ENCODE data around the gene MRS2. TPM values are rescaled to one million over a fixed set of nuclear protein-coding genes. Genes with fewer than 3 reads are reported as not detected.

Gene MRS2
- total RNA-seq, 4 donors from 2014 or later = 23.1 to 37.8 (median 30.4) TPM

DNA sequence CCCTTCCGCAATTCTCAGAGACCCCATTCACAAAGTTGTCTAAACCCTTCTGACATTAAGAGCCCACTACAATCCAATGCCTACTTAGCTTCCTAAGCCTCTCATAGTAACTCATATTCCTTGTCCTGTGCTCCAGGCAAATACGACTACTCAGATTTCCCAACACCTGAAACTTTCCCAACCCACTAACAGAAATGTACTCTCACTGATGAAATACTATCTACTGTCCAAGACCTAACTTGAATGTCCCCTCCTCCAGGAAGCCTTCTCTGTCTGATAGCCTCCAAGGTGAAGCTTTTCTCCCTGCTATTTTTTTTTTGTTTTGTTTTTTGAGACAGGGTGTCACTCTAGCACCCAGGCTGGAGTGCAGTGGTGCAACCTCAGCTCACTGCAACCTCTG, 56.2 kb downstream of the MRS2 start:
- Histone ChIP-seq H3K27ac (no peak overlapping the region), H3K36me3 (no peaks in the 10 kb centered on the region)

GRCh38 chr6:24460966-24461365, 58.2 kb downstream of the MRS2 start:
- H3K4me3 ChIP-seq (replicated peaks in 1 of 3) = no peak overlapping the region
- 91 to 95% methylated on average over 4 of the region's 4 CpGs for WGBS, 2 donors
- intact Hi-C loops (cut with DNase I) = no loop called here
- TF ChIP-seq CTCF (IDR thresholded peaks at IDR 0.05) (no peak), POLR2A (IDR thresholded peaks at IDR 0.05) (no peak)
- H3K27ac ChIP-seq = no peak overlapping the region
- DNase-seq = no peak
- no peaks in the 10 kb centered on the region for H3K36me3 ChIP-seq
- H3K27me3 ChIP-seq = no peaks in the 10 kb centered on the region
- H3K4me1 ChIP-seq = no peaks in the 10 kb centered on the region
- H3K9me3 ChIP-seq = no peaks in the 10 kb centered on the region

More for the DNA sequence above, 56.2 kb downstream of the MRS2 start:
- intact Hi-C loops (cut with DNase I) = no loop called here
- TF ChIP-seq POLR2A (IDR thresholded peaks at IDR 0.05) (no peak), CTCF (IDR thresholded peaks at IDR 0.05) (no peak)
- Histone ChIP-seq H3K9me3 (no peaks in the 10 kb centered on the region), H3K27me3 (no peaks in the 10 kb centered on the region), H3K4me1 (no peaks in the 10 kb centered on the region), H3K4me3 (replicated peaks in 1 of 3) (no peak overlapping the region)
- 94 to 96% methylated on average over 2 of the region's 2 CpGs for WGBS, 2 donors
- DNase-seq = no peak

GRCh38 chr6:24464253-24465038, 61.7 kb downstream of the MRS2 start:
- no peaks in the 10 kb centered on the region for H3K27me3 ChIP-seq
- H3K4me3 ChIP-seq (replicated peaks in 1 of 3) = no peak overlapping the region
- intact Hi-C loops (cut with DNase I) = no loop called here
- TF ChIP-seq CTCF (IDR thresholded peaks at IDR 0.05) (no peak), POLR2A (IDR thresholded peaks at IDR 0.05) (no peak)
- 91 to 93% methylated on average over 9 to 11 of the region's 11 CpGs for WGBS, 2 donors
- no peak for DNase-seq
- H3K9me3 ChIP-seq = no peaks in the 10 kb centered on the region
- H3K4me1 ChIP-seq = no peaks in the 10 kb centered on the region
- no peak overlapping the region for H3K27ac ChIP-seq
- no peaks in the 10 kb centered on the region for H3K36me3 ChIP-seq

- intact Hi-C loops (cut with DNase I) = no loop called here
- TF ChIP-seq CTCF (IDR thresholded peaks at IDR 0.05) = no peak
- no peak for TF ChIP-seq POLR2A (IDR thresholded peaks at IDR 0.05)
- H3K4me1 ChIP-seq = no peaks in the 10 kb centered on the region
- H3K27ac ChIP-seq = no peak overlapping the region
- WGBS, 2 donors = 91% methylated on average over 7 of the region's 7 CpGs
- H3K9me3 ChIP-seq = no peaks in the 10 kb centered on the region
- H3K27me3 ChIP-seq = no peaks in the 10 kb centered on the region
- H3K36me3 ChIP-seq = no peaks in the 10 kb centered on the region
- DNase-seq = no peak
- H3K4me3 ChIP-seq (replicated peaks in 1 of 3) = no peak overlapping the region
Measured at GRCh38 chr6:24469811-24470210, 67.1 kb downstream of the MRS2 start.

DNA sequence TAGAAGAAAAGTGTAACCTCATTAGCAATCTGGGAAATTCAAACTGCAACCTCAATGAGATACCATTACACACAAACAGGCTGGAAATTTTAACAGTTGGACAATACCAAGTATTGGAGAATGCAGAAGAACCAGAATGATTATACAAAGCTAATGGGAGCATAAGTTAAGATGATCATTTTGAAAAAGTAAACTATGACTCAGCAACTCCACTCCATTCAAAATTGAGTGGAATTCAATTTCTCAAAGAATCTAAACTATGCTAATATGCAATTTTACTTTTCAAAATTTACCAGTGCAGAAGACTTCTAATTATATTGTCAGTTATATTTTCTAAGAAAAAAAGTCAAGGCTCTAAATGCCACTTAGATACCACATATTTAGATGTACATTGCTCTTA, 69.4 kb downstream of the MRS2 start:
- no peak for DNase-seq
- intact Hi-C loops (cut with DNase I) = no loop called here
- no peaks in the 10 kb centered on the region for H3K4me1 ChIP-seq
- H3K4me3 ChIP-seq (replicated peaks in 1 of 3) = no peak overlapping the region
- no peaks in the 10 kb centered on the region for H3K36me3 ChIP-seq
- no peak for TF ChIP-seq POLR2A (IDR thresholded peaks at IDR 0.05)
- TF ChIP-seq CTCF (IDR thresholded peaks at IDR 0.05) = no peak
- no peaks in the 10 kb centered on the region for H3K27me3 ChIP-seq
- H3K9me3 ChIP-seq = no peaks in the 10 kb centered on the region
- H3K27ac ChIP-seq = no peak overlapping the region

Small RNA genes lying within 50 kb of the gene (small RNA-seq; reads per million reads assigned to genes)
- not detected for gene RNU6-391P

Other genes with a start within 250 kb of the MRS2 start
- 10 to 100 TPM in 3 of 4 donors, 1 to 10 TPM in 1; 8.7 to 14.8 (median 12.3) TPM for gene DCDC2, start 44.9 kb upstream of the MRS2 start, total RNA-seq
- gene GPLD1, start 86.6 kb downstream of the MRS2 start, total RNA-seq = 10 to 100 TPM in 1 of 4 donors, 1 to 10 TPM in 3; 5.1 to 15.2 (median 8.5) TPM
- gene ALDH5A1, start 92.0 kb downstream of the MRS2 start, total RNA-seq = 10 to 100 TPM; 10.7 to 20.4 (median 18.8) TPM
- under 1 TPM in 2 of 4 donors, not detected in 2; under 0.01 to 0.11 TPM for gene KIAA0319, start 243.3 kb downstream of the MRS2 start, total RNA-seq